OCI-LY1 (cell line): ENCODE results near the gene SYT7.

Experiments
- H2AFZ ChIP-seq: fragments of 200-600 bp; sonication (generic), shearing (Covaris generic); 2 replicates; pipeline ENCODE4 v1.6.0; 2014; ENCODE audit warnings: antibody characterized with exemption, mild to moderate bottlenecking, low read length
- H3F3A ChIP-seq: fragments of 200-600 bp; sonication (generic), shearing (Covaris generic); 2 replicates; pipeline ENCODE4 v1.6.0; 2014; ENCODE audit warnings: mild to moderate bottlenecking, antibody characterized with exemption, low read length, moderate library complexity; ENCODE audit not compliant: insufficient read depth
- H3K27ac ChIP-seq: fragments of 200-600 bp; sonication (generic); 2 replicates; pipeline ENCODE4 v1.5.1; 2014; ENCODE audit warnings: low read length, mixed run types, mild to moderate bottlenecking, low read depth; ENCODE audit not compliant: poor library complexity, severe bottlenecking
- H3K27me3 ChIP-seq: fragments of 200-600 bp; sonication (generic); 2 replicates; pipeline ENCODE4 v1.6.0; 2014; ENCODE audit warnings: antibody characterized with exemption, mild to moderate bottlenecking, low read length, moderate library complexity; ENCODE audit not compliant: insufficient read depth
- H3K36me3 ChIP-seq: fragments of 200-600 bp; sonication (generic); 2 replicates; pipeline ENCODE4 v1.6.1; 2014; ENCODE audit warnings: mild to moderate bottlenecking, antibody characterized with exemption, low read length, moderate library complexity, mixed read lengths; ENCODE audit not compliant: insufficient read depth
- H3K4me1 ChIP-seq: fragments of 200-600 bp; sonication (generic); 2 replicates; pipeline ENCODE4 v1.5.1; 2014; ENCODE audit warnings: mild to moderate bottlenecking, low read length, moderate library complexity; ENCODE audit not compliant: insufficient read depth, severe bottlenecking
- H3K4me2 ChIP-seq: fragments of 200-600 bp; sonication (generic), shearing (Covaris generic); 2 replicates; pipeline ENCODE4 v1.6.1; 2014; ENCODE audit warnings: low read length
- H3K4me3 ChIP-seq: fragments of 200-600 bp; sonication (generic); 2 replicates; pipeline ENCODE4 v1.5.1; 2014; ENCODE audit warnings: low read length, low read depth, mild to moderate bottlenecking, mixed read lengths; ENCODE audit not compliant: poor library complexity, severe bottlenecking
- H3K79me2 ChIP-seq: fragments of 200-600 bp; shearing (Covaris generic); 2 replicates; pipeline ENCODE4 v1.6.1; 2016; ENCODE audit warnings: mixed run types, low read length, mixed read lengths; ENCODE audit not compliant: insufficient read depth
- H3K9ac ChIP-seq: fragments of 200-600 bp; sonication (generic), shearing (Covaris generic); 2 replicates; pipeline ENCODE4 v1.6.1; 2014; ENCODE audit warnings: mild to moderate bottlenecking, low read length, mixed read lengths
- H3K9me2 ChIP-seq: fragments of 200-600 bp; sonication (generic), shearing (Covaris generic); 2 replicates; pipeline ENCODE4 v1.6.1; 2014; ENCODE audit warnings: low read depth, mild to moderate bottlenecking, low read length, mixed read lengths
- H3K9me3 ChIP-seq: fragments of 200-600 bp; shearing (Covaris generic); 2 replicates; pipeline ENCODE4 v1.6.1; 2014; ENCODE audit warnings: low read length, mixed read lengths
- H4K20me1 ChIP-seq: fragments of 200-600 bp; sonication (generic), shearing (Covaris generic); 2 replicates; pipeline ENCODE4 v1.6.0; 2016; ENCODE audit warnings: mild to moderate bottlenecking, low read length; ENCODE audit not compliant: insufficient read depth
- CTCF ChIP-seq: fragments of 200-600 bp; sonication (generic), shearing (Covaris generic); IDR thresholded peaks from 2 replicates; pipeline ENCODE4 v1.5.1; 2017; ENCODE audit warnings: mild to moderate bottlenecking, antibody characterized with exemption, low read length, moderate library complexity, mixed read lengths
- EZH2 ChIP-seq: fragments of 200-600 bp; sonication (generic), shearing (Covaris generic); IDR thresholded peaks from 2 replicates; pipeline ENCODE4 v1.8.0; 2017; ENCODE audit warnings: borderline replicate concordance, mixed run types, mild to moderate bottlenecking, antibody characterized with exemption, low read length, moderate library complexity, mixed read lengths

SYT7 gene

DNA sequence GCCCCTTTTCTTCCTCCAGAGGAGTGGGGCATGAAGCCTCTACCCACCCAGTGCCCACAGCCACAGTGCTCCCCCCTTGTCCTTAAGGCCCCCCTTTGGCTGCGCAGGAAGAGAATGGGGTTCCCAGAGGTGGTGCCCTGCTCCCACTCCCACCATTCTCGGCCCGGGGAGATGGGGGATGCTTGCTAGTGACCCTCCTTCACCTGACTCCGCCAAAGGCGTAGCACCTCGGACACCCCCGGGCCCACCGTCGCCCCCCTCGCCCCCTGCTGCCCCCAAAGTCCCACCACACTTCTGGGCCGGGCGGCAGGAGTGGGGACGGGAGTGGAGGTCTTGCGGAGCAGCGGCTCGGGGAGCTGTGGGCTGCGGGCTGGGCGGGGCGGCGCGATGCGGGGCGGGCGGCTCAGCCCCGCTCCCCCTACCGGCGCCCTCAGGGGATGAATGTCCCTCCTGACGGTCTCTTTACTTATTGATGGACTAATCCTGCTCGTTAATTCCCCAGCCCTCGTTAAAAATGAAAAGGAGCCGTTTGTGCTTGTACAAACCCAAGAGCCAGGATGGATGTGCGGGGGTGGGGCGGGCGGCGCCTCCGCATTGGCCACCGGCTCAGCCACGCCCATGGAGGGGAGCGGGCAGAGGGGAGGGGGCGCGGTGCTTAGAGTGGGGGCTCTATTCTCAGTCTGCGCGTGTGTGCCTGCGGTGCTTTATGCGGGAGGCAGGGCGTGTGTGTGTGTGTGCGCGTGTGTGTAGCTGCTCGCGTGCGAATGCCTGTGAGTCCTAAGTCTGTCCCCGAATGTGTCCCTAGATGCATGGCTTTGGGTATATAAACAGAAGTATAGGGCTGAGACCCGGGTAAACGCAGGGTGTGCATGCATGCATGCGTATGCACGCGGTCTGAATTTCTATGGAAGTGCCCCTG, 25.6 kb downstream of the SYT7 start:
- no peaks in the 10 kb centered on the region for H4K20me1 ChIP-seq
- H3K4me1 ChIP-seq = no peaks in the 10 kb centered on the region
- no peak overlapping the region for H3K27ac ChIP-seq
- no peak overlapping the region for H3K9ac ChIP-seq
- no peaks in the 10 kb centered on the region for H3K79me2 ChIP-seq
- H3K4me3 ChIP-seq = no peak overlapping the region
- H3K4me2 ChIP-seq = no peak overlapping the region
- no peak for TF ChIP-seq CTCF
- no peak for TF ChIP-seq EZH2
- no peaks in the 10 kb centered on the region for H3K9me2 ChIP-seq
- H3K36me3 ChIP-seq = no peaks in the 10 kb centered on the region
- no peaks in the 10 kb centered on the region for H3F3A ChIP-seq
- H3K27me3 ChIP-seq = 0 out of 2 replicates have a peak, but pooled peaks cover 3% of the 10 kb centered on the region
- H2AFZ ChIP-seq = no peak overlapping the region
- H3K9me3 ChIP-seq = no peaks in the 10 kb centered on the region

DNA sequence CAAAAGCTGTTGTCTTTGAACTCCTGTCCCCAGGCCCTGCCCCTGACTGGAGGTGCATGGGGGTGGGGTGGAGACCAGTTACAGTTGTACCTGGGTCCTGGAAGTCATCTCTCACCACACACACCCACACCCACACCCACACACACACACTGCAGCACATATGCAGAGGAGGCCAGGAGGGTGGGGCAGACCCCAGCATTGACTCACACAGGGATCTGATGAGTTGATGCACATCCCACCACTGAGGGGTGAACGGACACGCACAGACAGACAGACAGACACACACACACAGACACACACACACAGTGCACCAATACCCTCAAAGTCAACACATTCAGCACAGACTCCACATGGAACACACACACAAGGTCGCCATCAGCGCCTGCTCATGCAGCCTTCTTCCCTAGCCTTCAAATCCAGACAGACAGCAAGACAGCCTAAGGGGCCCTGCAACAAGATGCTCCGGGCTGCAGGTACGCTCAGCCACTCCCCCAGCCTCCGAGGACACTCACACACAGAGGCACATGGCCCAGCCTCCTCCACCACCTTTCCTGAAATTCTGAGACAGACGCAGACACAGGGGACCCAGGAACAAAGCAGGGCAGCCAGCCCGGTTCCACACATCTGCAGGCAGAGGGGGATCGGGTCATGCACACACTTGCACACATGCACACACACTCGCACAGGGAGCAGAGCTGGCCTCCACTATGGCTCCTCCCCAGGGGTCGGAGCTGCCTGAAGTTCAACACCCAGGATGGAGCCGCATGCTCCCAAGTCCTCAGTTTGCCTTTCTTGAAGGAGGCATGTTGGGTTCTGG, 26.5 kb downstream of the SYT7 start:
- H3K79me2 ChIP-seq = no peaks in the 10 kb centered on the region
- H3K9ac ChIP-seq = no peak overlapping the region
- H3F3A ChIP-seq = no peaks in the 10 kb centered on the region
- no peaks in the 10 kb centered on the region for H3K9me3 ChIP-seq
- H3K4me3 ChIP-seq = no peak overlapping the region
- H2AFZ ChIP-seq = no peak overlapping the region
- no peak overlapping the region for H3K27ac ChIP-seq
- H3K4me2 ChIP-seq = no peak overlapping the region
- no peaks in the 10 kb centered on the region for H3K9me2 ChIP-seq
- no peaks in the 10 kb centered on the region for H3K36me3 ChIP-seq
- TF ChIP-seq CTCF (no peak), EZH2 (no peak)
- no peaks in the 10 kb centered on the region for H4K20me1 ChIP-seq
- 0 out of 2 replicates have a peak, but pooled peaks cover 3% of the 10 kb centered on the region for H3K27me3 ChIP-seq
- no peaks in the 10 kb centered on the region for H3K4me1 ChIP-seq

- H3K4me3 ChIP-seq = no peak overlapping the region
- no peak overlapping the region for H2AFZ ChIP-seq
- H3K27me3 ChIP-seq = 0 out of 2 replicates have a peak, but pooled peaks cover 3% of the 10 kb centered on the region
- H3K9ac ChIP-seq = no peak overlapping the region
- no peaks in the 10 kb centered on the region for H3K4me1 ChIP-seq
- H3F3A ChIP-seq = no peaks in the 10 kb centered on the region
- H3K9me2 ChIP-seq = no peaks in the 10 kb centered on the region
- no peaks in the 10 kb centered on the region for H4K20me1 ChIP-seq
- TF ChIP-seq CTCF (no peak), EZH2 (no peak)
- no peaks in the 10 kb centered on the region for H3K79me2 ChIP-seq
- no peak overlapping the region for H3K27ac ChIP-seq
- H3K4me2 ChIP-seq = no peak overlapping the region
- H3K36me3 ChIP-seq = no peaks in the 10 kb centered on the region
- no peaks in the 10 kb centered on the region for H3K9me3 ChIP-seq
Measured at GRCh38 chr11:61553373-61554171, 27.3 kb downstream of the SYT7 start.
